HPDE6-E6E7 (cell line): ENCODE data around the gene MBNL2.

ENCODE experiments used
- DNase-seq: peaks from one replicate; pipeline ENCODE4 v3.0.0; 2011; ENCODE audit warnings: missing footprints; ENCODE audit errors: extremely low spot score

Gene MBNL2

DNA sequence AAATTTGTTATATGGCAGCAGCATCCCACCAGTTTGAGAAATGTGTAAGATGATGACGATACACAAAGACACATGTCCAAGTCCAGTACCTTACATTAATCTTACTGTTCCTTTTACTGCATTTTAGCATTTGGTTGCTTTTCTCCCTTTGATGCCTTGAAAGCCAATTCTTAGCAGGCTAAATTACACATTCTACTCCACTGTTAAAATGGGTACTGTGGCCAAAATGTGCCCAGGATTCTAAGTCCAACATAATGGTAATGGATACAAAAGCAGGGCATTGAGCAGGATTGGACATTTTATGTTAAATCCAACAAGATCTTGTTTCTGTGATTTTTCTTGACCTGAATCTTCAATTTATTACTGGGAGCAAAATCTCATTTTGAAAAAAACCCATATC is 159.1 kb downstream of the MBNL2 start:
- DNase-seq, result no peak

DNA sequence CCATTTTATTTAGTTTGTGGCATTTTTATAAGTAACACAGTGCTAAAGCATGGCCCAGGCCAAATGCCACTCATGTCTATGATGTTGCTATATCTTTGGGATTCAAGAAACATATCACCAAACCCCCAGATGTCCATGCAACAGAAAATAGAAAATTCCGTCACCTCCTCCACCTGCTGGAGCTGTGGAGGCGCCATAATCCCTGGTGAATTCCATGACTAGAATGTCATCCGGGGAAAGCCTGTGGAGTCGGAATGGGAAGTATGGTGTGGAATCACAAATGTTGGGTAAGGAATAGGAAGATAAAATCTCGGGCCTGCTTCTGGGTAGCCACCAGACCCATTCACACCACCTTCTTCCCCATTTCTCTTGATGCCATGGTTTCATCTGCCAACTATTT is 160.1 kb downstream of the MBNL2 start:
- DNase-seq, result no peak

DNA sequence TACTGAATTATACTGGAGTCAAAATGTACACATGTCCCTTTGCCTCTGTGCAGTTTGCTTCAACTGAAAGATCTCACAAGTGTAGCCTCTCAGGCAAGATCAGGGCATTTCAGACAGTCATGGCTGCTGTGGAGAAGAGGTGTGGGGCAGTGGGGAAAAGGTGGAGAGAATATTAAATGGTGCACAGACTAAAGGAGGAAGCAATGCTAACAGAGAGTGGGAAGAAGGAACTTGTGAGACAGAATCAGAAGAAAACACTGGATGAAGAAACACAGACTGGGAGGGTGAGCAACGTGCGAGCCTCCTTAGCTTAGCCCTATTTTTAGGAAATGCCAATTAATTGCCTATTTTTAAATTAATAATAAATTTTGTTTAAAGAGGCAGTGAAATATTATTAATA is 162.2 kb downstream of the MBNL2 start:
- no peak for DNase-seq

DNA sequence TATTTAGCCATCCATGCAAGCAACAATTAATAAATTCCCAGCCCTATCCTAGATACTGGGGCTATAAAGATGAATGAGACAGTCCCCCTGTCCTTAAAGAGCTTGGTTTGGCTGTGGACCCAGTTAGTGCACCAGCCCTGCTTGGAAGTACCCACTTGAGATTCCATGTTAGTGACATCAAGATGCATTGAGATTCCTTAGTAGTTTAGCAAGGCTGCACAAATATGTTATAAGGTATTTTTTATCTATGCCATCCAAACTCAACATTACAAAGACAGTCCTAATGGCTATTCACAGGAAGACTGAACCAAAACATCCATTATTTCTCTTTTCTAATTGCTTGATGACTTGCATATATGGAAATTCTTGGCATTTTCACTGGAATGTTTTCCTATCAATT is 163.0 kb downstream of the MBNL2 start:
- DNase-seq, result no peak

DNA sequence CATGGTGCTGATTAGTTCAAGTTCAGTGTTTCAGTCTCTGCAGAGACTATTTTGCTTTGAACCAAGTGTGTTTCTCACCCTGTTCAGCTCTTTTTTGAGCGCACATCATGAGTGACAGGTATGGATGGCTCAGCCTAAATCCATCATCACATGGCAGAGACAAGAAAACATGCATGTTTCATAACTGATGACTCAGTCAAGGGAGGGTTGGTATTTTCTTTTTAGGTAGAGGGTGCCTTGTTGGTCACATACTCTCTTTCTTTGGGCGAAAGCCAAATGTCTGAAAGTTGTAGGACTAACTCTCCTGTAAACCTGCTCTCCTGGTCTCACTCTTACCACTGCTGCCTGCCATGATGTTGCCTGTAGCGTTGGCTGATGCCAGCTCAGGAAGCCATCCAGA is 163.7 kb downstream of the MBNL2 start:
- DNase-seq, result peak; percentile 21

DNA sequence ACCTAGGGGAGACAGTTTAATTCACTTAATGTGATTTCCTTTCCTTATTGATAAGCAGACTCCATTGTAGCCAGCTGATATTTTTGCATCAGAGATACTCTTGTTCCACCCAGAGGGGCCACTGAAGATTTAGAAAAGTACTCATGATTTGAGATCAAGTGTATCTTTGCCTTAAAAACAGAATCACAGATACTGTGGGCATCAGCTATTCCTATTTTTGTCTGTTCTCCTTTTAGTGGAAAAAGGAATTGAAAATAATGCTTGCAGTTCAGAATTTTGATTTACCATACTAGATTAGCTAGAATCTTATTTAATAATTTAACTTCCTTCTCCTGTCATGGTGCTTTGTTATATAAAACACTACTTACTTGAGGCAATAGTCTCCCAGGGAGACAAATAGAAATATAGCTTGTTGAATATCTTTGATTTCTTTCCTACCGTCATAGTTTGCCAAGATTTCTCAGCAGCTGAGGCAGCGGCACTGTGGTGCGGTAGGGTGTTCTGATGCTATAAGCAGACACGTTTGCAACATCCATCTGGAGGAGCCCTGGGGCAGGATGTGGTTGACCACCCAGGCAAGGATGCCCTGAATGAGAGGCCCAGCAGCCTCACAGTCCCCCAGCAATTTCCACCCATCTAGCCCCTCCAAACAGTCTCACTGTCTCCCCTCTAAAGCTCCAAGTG is 164.8 kb downstream of the MBNL2 start:
- DNase-seq, result no peak

DNA sequence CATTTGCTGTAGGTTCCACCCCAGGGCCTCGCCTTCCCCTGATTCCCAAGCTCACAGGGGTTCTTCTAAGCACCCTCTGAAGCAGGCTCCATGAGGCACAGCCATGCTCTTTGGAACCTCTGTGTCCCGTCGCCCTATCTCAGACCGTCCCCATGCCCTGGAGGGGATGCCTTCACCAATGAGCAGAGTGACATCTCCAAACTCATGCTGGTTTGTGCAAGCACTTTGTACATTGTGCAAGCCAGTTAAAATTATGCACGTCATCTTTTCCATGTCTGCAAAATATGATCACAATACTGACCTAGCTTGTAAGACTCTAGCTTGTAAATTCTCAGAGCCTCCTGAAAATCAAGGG is 165.3 kb downstream of the MBNL2 start:
- DNase-seq, result no peak

DNA sequence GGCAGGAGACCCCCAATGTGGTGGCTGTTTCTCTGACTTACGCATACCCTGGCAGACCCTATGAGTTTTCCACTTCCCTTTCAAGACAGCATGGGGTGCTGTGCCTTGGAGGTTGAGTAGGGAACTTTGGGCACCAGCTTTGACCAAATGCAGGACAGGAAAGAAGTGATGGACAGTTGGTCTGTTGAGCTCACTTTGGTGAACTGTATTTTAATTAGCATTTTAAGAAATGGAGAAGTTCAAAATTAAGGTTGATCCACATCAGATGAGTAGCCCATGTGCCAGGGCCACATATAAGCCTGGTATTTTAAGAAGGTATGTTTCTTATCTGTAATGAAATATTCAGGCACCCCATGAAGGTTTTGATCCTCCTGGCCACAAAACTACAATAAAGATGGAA is 165.8 kb downstream of the MBNL2 start:
- no peak for DNase-seq

DNA sequence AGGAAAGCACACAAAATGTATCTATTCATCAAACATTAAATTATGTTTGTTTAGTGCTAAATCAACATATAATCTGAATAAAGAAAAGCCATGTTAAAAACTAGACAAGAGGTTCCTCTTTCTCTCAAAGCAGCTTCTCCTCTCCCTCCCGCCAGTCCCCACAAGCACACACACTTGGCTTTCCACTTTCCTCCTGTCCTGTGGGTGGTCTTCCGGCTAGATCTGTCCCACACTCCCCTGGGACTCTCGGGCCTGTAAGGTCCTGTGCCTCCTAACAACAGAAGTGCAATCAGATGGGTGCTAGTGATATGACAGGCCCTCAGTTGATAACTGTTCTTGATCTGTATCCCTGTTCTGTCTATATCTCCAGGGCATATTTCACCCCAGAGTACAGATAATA is 166.2 kb downstream of the MBNL2 start:
- DNase-seq, result no peak

DNA sequence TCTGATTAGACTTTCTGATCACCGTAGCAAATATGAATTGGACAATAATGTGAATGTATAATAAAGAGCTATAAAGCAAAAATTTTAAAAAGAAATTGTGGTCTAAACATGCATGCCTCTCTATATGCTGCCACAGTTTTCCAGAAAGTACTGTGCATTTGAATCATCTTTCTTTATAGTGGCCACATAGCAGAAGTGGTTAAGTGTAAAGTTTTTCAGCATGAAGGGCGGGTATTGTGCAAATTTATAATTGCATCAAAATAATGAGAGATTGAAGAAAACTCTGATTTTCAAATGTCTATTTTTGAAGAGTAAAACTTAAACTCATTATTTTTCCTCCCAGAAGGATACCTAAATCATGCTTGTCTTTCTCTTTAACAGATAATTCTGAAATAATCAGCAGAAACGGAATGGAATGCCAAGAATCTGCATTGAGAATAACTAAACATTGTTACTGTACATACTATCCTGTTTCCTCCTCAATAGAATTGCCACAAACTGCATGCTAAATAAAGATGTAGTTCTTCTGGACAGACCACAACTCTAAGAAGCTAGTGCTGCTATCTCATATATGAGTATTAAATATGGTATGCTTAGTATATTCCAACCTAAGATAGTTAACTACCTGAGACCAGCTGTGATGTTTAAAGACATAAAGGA is 168.9 kb downstream of the MBNL2 start:
- DNase-seq, result no peak

DNA sequence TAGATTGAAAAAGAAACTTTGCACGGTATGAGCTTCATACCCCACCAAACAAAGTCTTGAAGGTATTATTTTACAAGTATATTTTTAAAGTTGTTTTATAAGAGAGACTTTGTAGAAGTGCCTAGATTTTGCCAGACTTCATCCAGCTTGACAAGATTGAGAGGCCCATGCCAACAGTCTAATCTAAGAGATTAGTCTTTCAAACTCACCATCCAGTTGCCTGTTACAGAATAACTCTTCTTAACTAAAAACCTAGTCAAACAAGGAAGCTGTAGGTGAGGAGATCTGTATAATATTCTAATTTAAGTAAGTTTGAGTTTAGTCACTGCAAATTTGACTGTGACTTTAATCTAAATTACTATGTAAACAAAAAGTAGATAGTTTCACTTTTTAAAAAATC is 169.9 kb downstream of the MBNL2 start:
- DNase-seq, result no peak

DNA sequence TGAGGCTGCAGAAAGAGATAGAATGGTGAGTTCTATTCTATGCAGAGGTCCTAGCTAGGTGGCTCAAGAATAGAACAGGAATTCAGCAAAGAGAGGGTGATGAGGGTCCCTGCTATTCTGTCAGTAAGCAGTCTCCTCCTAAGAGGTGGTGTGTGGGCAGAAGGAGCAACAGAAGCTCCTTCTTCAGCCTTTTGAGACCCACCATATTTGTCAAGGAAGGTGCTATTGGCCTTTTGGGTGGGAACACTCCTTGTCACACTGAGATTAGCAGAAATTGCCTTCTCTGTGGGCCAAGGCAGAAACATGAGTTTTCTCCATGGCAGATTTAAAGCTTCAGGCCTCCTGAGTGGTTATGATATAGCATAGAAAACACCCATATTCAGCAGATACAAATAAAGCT is 172.4 kb downstream of the MBNL2 start:
- DNase-seq, result no peak

DNA sequence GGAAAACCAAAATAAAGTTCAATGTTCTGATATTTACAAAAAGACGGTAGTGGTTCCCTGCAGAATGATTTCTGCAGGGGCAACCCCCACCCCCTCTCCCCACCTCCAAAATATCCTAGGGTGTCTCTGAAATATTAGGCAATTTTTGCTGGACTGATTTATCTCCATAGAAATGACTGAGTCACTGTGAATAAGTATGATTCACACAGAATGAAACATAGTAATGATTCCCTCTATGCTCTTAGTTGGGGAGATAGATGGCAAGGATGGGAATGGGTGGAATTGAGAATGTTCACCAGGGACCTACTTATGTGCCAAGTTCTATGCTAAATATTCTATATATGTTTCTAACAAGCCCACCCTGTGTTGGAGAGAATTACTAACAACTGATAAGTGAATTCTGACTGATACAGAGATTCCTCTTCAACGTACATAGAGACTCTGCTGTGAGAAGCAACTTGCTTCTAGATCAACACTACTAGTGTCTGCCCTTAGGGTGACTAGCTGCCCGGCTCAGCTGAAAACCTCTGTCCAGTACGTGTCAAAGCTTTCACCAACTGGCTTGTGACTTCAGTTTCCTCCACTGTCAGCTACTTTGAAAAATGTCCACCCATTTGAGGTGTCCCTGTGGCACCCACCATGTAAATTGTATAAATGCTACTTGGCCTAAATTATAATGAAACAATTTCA is 173.5 kb downstream of the MBNL2 start:
- peak; percentile 3 for DNase-seq

DNA sequence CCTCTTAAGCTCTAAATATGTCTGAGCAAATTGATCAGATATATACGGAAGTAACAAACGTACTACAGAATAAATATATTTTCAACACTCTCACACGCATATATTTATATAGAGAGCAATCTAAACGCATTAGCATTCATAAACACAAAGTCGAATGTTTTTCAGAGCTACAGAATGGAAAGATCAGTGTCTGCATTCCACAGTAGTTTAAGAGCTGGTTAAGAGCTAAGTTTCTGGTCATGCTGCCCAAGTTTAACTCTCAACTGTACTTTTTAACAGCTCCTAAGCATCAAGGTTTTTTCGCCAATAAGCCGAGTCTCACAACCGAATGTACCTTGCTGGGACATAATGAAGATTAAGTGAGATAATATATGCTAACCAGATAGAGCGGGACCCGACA is 175.1 kb downstream of the MBNL2 start:
- DNase-seq, result no peak

DNA sequence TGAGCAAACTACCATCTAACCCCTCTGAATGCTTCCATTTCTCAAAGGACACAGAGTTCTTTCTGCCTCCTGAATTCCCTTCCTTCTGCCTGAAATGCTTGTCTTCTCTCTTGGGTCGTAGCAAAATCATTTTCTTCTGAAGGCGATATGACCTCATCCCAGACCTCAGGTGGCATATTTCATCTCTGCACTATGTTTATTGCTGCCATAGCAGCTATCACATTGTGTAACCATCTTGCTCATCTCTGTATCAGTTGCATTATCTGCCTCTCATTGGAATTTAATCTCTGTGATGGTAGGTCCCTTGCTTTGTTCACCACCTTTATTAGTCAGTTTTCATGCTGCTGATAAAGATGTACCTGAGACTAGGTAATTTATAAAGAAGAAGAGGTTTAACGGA is 179.3 kb downstream of the MBNL2 start:
- no peak for DNase-seq

DNA sequence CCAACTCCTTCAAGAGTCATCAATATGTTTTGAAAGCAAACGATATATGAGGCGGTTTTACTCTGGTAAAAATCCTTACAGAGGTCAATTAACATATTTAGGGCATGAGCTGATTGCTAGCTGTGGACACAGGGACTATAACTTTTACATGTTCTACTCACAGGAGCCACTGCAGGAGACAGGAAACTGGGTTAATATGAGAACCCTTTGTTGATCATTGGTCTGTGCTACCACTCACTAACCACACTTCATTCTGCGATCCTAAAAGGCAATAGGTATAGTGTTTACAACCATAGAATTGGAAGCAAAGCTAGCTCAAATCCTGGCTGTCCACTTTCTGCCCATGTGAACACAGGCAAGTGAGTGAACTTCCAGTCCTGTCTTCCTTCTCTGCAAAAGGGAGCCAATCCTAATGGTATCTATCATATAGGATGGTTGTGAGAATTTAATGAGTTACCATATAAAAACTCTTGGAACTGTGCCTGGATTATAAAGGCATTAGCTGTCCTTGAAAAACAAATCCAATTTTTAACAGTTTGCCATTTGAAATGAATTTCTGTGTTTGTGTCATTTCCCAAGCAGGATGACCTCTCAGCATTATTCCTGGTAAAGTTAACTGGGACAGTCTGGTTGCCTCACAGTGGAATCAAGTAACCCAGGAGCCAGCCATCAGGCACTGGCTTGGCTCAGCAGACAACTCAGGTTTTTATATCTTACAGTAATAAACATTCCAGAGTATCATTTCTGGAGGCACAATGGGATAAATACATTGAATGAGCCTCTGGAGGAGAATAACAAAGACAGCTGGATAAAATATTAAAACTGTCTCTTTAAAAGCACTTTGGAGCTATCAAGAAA is 182.0 kb downstream of the MBNL2 start:
- DNase-seq, result no peak

DNA sequence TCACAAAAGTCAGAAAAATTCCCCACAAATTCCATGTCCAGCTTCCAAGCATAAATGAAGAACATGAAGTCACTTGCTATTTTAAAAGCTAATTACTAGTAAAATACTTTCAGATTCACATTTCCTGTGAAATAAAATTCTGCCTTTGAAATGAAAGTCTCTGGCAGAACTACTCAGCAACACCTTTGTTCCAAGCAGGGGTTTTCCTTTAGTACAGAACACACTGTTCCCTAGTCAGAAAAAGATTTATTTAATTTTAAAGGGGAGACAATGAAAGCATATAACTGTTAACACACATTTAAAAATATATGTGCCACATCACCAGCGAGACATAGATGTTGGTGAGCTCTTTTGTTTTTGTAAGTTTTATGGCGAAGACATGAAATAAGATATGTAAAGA is 185.4 kb downstream of the MBNL2 start:
- DNase-seq, result no peak

DNA sequence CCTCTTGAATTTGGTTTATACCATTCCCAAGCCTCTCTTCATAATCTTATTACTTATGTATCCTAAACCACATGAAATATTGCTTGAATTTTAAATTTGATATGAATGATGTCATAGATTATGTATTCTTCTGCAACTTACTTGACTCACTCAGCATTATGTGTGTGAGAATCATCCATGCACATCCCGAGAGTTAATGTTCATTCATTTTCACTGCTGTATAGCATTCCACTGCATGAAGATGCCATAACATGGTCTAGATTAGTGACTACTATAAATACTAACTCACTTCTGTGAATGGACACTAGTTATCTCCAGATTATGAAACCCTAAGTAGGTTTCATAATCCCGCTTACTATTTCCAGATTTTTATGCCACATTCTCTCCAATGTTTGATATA is 186.8 kb downstream of the MBNL2 start:
- DNase-seq, result no peak

DNA sequence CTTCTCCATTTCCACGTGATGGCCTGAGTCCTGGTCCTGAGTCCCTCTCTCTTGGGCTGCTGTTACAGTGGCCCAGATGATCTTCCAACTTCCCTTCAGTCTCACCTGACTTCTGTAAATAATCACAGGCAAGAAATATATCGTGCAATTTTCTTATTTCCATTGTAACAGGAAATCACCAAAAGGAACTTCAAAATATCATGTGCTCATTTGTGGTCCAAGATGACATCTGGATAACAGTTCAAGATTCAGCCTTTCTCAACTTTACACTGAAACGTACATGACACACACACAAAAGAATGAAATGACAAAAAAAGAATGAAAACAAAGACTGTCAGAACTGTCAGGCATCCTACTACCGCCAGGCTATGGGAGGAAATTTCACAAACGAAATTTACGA is 189.9 kb downstream of the MBNL2 start:
- DNase-seq, result no peak

DNA sequence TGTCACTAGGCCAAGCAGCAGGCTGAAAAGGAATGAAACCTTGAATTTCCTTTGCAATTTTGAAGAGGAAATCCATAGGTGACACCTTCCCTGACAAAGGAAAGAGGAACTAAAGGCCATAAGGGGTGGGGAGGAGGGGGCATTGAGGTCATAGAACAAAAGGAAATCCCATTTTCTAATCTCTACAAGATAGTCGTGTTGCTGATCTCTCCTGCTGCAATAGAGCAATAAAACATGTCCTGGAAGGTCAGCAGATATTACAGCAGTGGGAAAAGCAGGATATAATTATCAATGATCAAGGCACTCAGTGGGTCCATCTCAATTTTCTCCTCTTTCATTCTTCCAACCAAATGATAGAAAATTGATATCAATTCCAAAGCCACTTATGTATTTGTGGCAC is 191.6 kb downstream of the MBNL2 start:
- no peak for DNase-seq

DNA sequence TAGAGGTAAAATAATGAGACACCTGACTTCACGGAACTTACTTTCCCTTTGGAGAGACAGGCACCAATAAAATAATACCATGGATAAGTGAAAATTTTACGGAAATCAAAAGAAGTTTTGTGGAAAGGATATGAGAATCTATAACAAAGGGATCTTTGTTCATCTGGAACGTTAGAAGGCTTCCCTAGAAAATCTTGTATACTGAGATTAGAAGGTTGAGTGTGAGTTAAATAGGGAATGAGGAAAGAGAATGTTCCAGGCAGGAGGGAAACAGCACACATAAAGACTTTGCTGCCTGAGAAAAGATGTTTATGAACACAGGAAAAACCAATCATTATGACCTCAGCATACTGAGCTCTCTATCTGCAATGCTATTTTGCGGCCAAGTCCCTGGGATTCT is 192.3 kb downstream of the MBNL2 start:
- DNase-seq, result no peak

DNA sequence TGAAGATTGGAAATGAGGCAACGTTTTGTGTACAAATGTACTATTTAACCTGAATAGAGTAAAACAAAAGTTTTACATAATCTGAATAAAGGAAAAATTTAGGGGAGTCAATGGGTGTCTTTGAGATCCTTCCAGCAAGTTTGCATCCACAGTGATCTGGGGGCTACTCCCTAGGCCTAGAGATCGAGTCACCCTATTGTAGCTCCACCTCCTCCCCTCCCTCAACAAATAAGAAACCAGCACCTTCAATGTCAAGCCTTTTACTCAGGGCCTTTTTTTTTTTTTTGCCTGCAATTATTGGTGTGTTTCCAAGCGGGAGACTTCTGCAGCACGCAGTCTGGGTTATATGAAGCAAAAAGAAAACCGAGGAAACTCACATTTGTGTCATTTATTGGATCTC is 195.6 kb downstream of the MBNL2 start:
- DNase-seq, result no peak
